ENCODE measurements around the gene TBC1D22A. TPM values are rescaled to one million over a fixed set of nuclear protein-coding genes. Genes with fewer than 3 reads are reported as not detected.

Gene TBC1D22A
- total and polyA plus RNA-seq, 2 experiments from 2014 or later = 9.6 to 13.3 TPM

- TF ChIP-seq REST (IDR thresholded peaks at IDR 0.05; ENCODE audit: unreplicated experiment) (no peak), CREB1 (CRISPR knock-in tag; IDR thresholded peaks at IDR 0.05; ENCODE audit: low read depth) (no peak), JUNB (IDR thresholded peaks at IDR 0.05; ENCODE audit: unreplicated experiment) (no peak), STAT1 (IDR thresholded peaks at IDR 0.05; ENCODE audit: unreplicated experiment) (no peak), ZNF462 (CRISPR knock-in tag; IDR thresholded peaks at IDR 0.05) (no peak), EZH2phosphoT487 (IDR thresholded peaks at IDR 0.05; ENCODE audit: unreplicated experiment) (no peak)
Observed at GRCh38 chr22:46792841-46793261, 30.4 kb downstream of the TBC1D22A start (continued).

- H3K4me1 ChIP-seq (ENCODE audit: insufficient read depth) = no peaks in the 10 kb centered on the region
- H3K4me3 Mint-ChIP-seq = no peak overlapping the region
- H3K79me2 ChIP-seq (replicated peaks; ENCODE audit: insufficient read depth) = peaks cover 24% of the 10 kb centered on the region
- DNase-seq (ENCODE audit: low spot score) (no peak), ATAC-seq (no peak)
- no peaks in the 10 kb centered on the region for H3K9me3 Mint-ChIP-seq
- TF ChIP-seq ETS1 (IDR thresholded peaks at IDR 0.05) = no peak
- no peak for TF ChIP-seq REST (IDR thresholded peaks at IDR 0.05; ENCODE audit: unreplicated experiment)
- no peak for TF ChIP-seq EZH2phosphoT487 (IDR thresholded peaks at IDR 0.05; ENCODE audit: unreplicated experiment)
- no peak for TF ChIP-seq CREB1 (CRISPR knock-in tag; IDR thresholded peaks at IDR 0.05; ENCODE audit: low read depth)
- TF ChIP-seq ZNF114 (CRISPR knock-in tag; IDR thresholded peaks at IDR 0.05) = no peak
- no peak for TF ChIP-seq POLR2AphosphoS5 (IDR thresholded peaks at IDR 0.05; ENCODE audit: low read depth)
- H2AFZ ChIP-seq = no peak overlapping the region
- no peaks in the 10 kb centered on the region for H3K36me3 ChIP-seq (ENCODE audit: insufficient read depth)
- no peaks in the 10 kb centered on the region; the same call in 2 of the 3 replicates for H3K4me1 Mint-ChIP-seq
- no peak overlapping the region for H3K27ac Mint-ChIP-seq
- H3K4me3 ChIP-seq = no peak overlapping the region
- H3K4me2 ChIP-seq = no peak overlapping the region
- peaks cover 7% of the 10 kb centered on the region; the same call in 2 of the 3 replicates for H3K36me3 Mint-ChIP-seq (ENCODE audit: low read depth)
- H3K27ac ChIP-seq (ENCODE audit: low read depth) = no peak overlapping the region
- peaks cover 6% of the 10 kb centered on the region; the same call in 1 of the 2 replicates for H4K20me1 ChIP-seq (replicated peaks; ENCODE audit: insufficient read depth)
- no peaks in the 10 kb centered on the region for H3F3A ChIP-seq (replicated peaks; ENCODE audit: low read depth)
- peaks cover 7% of the 10 kb centered on the region for H3K27me3 Mint-ChIP-seq (ENCODE audit: insufficient read depth, low read depth, poor library complexity)
- H3K27me3 ChIP-seq (ENCODE audit: insufficient read depth) = no peaks in the 10 kb centered on the region
- no peaks in the 10 kb centered on the region for H3K9me2 ChIP-seq (ENCODE audit: insufficient read depth)
Observed at GRCh38 chr22:46793497-46793896, 31.0 kb downstream of the TBC1D22A start.
